GM23248 (cell line): ENCODE data around the gene ZNF628.

Experiments used
- EZH2 ChIP-seq: fragments of 200-600 bp; sonication (generic); IDR thresholded peaks from 2 replicates; pipeline ENCODE4 v1.6.1; 2018; ENCODE audit warnings: antibody characterized with exemption, mild to moderate bottlenecking; ENCODE audit not compliant: insufficient read depth, poor library complexity, severe bottlenecking
- EZH2phosphoT487 ChIP-seq: fragments of 200-600 bp; sonication (generic); IDR thresholded peaks from 2 replicates; pipeline ENCODE4 v1.6.1; 2018; ENCODE audit warnings: antibody characterized with exemption, moderate library complexity, mild to moderate bottlenecking, low read depth; ENCODE audit not compliant: insufficient read depth

GRCh38 chr19:55527197-55528029, 51.0 kb downstream of the ZNF628 start:
- no peak for TF ChIP-seq EZH2
- TF ChIP-seq EZH2phosphoT487: no peak
